Hematopoietic multipotent progenitor cell treated with erythropoietin and hydrocortisone succinate and interleukin-3 and kit ligand, for 15 days (in vitro differentiated cells): ENCODE measurements around the gene SF3B6.
A peak's percentile ranks its signal among the peaks of the same experiment; 100 is the strongest.
"Not testable (repeated sequence)": the region's sequence is repeated elsewhere in the genome, so short reads cannot be mapped to it uniquely, and the experiment has no call there.

Experiments used
- DNase-seq: peaks from one replicate; pipeline ENCODE4 v3.0.0-alpha.2; 2015; ENCODE audit warnings: low spot score

The SF3B6 gene

DNA sequence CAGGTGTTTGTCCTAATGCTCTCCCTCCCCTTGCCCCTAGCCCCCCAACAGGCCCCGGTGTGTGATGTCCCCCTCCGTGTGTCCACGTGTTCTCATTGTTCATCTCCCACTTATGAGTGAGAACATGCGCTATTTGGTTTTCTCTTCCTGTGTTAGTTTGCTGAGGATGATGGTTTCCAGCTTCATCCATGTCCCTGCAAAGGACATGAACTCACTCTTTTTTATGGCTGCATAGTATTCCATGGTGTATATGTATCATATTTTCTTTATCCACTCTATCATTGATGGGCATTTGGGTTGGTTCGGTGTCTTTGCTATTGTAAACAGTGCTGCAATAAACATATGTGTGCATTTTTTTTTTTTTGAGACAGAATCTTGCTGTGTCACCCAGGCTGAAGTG lies 17.1 kb upstream of the SF3B6 start:
- DNase-seq: not testable (repeated sequence)

DNA sequence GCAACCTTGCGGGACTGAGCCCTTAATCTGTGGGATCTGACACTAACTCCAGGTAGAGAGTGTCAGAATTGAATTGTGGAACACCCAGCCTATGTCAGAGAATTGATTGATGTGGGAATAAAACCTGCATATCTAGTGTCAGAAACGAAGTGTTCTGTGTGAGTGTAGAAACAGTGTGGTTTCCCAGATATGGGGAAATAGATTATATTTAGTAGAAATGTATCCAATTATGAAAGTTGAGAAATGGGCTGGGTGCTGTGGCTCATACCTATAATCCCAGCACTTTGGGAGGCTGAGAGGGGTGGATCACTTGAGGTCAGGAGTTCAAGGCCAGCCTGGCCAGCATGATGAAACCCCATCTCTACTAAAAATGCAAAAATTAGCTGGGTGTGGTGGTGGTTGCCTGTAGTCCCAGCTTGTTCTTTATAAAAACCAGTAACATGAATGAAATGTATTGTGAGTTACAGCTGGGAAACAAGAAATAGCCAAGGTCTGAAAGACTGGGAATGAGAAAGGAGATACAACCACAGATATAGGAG lies 12.8 kb upstream of the SF3B6 start:
- DNase-seq: no peak

DNA sequence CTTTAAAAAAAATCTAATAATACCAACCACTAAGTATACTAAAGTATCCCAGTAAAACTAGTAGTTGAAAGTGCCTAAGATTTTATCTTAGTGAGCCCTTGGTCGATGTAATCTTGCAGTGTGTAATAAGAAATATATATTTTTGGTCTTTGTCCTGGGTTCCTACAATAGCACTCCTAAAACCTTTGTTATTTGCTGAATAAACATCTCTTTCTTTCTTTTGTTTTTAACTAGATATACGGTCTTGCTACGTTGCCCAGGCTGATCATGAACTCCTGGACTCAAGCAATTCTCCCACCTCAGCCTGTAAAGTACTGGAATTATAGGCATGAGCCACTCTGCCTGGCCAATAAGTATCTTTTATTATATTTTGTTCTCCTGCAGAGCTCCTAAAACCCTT lies 10.9 kb upstream of the SF3B6 start:
- DNase-seq: no peak

DNA sequence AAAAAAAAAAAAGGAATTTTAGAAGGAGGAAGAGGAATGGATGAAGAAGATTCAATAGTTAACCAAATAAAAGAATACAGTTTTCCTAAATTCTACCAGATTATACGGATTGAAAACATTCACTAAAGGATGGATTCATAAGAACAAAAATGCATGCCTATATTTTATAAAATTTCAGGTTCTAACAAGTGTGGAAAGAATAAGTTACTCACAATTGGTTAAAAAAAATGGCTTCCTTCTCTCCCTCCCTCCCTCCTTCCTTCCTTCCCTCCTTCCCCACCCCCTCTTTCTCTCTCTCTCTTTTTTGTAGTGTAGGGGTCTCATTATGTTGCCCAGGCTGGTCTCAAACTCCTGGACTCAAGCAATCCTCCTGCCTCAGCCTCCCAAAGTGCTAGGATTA lies 10.1 kb upstream of the SF3B6 start:
- DNase-seq: no peak

DNA sequence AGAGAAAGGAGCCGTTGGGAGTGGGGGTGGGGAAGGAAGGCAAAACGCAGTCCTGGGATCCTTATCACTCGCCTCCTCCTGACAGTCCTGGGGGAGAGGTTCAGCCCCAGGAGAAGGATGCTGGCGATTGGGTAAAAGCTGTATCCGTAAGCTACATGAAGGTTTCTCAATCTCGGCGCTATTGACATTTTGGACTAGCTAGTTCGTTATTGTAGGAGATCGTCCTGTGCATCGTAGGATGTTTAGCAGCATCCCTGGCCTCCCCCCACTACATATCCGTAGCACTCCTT lies 9.0 kb upstream of the SF3B6 start:
- DNase-seq: no peak

DNA sequence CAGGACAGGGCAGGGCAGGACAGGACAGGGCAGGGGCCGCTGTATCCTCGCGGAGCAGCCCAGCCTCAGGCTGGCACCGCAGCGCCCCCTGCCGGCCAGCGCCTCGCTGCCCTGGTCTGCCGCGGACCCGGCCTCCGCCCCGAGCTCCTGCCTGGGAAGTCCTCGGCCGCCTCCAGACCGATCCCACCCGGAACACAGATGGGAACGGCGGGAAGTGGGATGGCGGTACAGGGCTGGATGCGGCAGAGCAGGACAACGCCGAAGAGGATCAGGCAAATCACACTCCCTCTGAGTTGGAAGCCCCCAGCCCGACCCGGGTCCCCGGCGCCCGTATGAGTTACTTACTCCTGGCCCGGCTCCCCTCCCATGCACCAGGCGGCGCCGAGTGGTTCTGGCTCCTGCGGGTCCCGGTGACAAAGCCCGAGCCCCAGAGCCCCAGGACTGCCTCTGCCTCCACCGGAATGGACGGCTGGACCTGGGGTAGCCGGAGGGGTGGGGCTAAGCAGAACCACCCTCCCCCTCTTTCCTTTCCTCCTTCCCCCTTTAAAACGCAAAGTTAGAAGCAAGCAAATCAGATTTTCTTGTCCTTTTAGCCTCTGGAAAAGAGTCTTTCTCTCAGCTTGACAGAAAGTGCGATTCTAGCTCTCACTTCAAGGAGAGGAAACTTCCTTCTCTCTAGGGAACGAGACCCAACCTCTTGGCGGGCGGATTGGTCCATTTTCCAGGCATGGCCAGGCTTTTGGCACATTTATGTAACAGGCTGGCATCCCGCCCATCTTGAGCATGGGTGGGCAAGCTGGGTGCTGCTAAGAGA lies 8.5 kb upstream of the SF3B6 start, which contains the start of gene TP53I3:
TSS of gene TP53I3 (minus strand) at position 449 of the 814 bp plus-strand sequence. CDS start 508 bp downstream, outside the sequence.
- DNase-seq: peak; percentile 86

DNA sequence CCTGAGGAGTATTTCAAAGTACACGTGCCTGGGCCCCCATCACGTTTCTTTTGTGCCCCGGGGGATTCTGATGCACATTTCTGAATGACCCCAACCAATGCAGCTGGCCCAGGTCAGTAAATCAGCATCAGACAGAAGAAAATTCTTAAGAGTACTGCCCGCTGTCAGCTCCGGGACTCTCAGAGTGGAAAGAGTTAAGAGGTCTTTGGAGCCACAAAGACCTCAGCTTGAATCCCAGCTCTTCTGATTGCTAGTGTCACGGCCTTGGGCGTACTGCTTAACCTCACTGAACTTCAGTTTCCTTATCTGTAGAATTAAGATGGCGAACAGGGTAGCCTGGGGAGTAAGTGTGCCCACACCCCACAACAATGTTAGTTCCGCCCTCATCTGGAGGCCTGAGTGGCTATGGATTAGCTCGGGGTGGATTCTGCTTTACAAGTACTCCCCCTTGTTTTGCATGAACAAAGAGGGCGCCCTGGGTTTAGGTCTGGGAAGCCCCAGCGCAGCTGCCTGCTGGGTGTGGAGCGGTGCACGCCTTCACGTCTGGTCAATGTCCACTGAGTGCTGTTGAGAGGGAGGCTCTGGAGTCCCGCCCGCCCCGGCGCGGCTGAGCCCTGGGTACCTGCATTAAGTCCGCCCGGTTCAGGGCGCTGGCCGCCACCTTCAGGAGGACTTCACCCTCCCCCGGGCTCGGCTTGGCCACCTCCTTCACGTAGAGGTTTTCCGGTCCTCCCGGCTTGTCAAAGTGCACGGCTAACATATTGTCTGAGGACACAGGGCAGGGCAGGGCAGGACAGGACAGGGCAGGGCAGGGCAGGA lies 7.7 kb upstream of the SF3B6 start:
- DNase-seq: peak; percentile 84

DNA sequence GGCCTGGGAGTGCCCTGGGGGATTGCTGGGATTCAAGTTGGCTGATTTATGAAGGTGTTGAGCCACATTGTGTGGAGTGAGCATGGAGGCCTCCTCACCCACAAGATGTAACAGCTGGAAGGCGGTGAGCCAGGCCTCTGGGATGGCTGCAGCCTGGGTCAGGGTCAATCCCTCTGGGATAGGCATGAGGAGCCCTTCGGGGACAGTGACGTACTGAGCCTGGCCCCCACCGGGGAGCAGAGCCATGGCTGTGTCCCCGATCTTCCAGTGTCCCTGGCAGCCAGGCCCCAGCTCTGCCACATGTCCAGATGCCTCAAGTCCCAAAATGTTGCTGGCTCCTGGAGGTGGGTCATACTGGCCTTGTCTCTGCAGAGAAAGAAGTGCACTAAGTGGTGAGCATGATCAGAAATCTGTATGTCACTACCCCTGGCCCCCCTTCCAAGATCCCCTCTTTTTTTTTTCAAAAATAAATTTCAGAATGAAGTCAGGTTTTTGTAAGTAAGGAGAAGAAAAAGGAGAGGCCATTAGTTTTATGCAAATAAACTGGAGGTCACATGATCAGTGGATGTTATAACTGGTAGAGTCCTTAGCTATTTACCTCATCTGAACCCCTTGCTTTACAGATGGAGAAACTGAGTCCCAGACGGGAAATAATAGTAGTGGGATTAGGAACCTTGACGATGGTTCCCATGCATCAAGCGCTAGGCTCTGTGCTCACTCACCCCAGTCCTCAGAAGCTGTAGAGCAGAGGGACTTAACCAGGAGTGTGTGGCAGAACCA lies 6.9 kb upstream of the SF3B6 start:
- DNase-seq: no peak

DNA sequence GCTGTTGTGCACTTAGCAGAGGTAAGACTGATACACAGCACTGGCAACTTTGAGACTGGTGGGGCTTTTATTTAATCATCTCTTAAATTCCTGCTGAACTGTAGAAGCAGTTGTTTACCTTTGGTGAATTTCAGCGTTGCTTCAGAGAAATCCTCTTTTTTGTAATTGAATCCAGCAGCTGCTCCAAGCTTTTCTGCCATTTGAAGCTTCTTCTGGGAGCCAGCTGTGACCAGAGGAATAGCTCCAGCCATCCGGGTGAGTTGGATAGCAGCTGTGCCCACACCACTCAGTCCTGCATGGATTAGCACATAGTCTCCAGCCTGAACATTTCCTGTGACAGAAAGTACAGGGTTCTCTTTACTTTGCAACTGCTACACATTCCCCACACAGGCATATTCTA lies 4.6 kb upstream of the SF3B6 start:
- DNase-seq: no peak

DNA sequence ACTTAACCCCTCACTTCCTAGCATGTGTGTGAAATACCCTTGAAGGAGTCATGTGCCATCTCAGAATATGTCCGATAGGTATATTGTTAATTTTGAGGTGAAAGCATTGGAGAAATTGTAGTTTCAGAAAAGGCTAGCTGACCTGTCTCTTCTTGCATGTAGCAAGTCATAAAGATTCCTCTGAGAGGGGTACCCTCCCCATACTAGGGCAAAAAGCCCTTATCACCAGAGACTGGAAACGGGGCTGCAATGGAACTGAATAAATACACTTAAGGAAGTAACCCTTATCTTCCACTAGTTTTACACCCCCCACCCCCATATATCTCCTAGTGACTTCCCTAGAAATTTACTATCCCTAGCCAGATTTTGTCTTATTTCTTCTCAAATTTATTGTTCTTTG lies 1.8 kb upstream of the SF3B6 start:
- DNase-seq: no peak

DNA sequence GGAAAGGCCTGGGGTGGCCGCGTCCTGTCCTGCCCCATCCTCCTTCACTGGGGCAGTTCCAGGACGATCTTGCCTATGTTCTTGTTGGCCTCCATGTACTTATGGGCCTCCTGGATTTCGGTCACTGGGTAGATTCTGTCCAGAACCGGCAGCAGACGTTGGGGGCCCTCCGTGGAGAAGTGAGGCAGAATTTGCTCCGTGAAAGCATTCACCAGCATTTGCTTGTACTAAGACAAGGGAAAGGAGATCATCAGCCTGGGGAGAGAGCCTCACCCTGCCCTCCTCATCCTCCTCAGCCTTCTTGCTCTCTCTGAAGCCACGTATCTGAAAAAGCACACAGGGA lies 1.4 kb upstream of the SF3B6 start:
- no peak for DNase-seq

DNA sequence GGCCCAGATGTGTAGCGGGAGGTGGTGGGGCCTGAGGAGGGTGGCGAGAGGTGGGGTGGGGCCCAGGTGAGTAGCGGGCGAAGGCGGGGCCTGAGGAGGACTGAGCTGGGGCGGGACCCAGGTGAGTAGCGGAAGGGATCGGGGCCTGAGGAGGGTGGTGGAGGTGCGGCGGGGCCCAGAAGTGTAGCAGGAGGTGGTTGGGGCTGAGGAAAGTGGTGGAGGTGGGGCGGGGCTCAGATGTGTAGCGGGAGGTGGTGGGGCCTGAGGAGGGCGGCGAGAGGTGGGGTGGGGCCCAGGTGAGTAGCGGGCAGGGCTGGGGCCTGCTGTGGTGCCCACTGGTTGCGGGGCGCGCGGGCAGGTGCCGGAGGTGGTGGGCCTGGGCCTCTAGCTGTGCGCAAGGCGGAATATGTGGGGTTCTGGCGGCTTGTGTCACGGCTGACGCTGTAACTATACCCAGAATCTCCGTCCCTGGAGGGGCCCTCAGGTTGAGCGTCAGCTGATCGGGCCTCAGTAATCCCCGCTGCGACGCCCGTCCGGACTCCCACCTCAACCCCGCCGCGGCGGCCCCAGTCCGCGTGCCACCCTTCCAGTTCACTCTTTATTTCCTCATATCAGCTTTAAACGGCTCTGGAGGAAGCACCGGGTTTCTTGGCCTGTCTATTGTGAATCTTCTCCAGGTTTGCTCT lies 866 bp upstream of the SF3B6 start:
- no peak for DNase-seq

DNA sequence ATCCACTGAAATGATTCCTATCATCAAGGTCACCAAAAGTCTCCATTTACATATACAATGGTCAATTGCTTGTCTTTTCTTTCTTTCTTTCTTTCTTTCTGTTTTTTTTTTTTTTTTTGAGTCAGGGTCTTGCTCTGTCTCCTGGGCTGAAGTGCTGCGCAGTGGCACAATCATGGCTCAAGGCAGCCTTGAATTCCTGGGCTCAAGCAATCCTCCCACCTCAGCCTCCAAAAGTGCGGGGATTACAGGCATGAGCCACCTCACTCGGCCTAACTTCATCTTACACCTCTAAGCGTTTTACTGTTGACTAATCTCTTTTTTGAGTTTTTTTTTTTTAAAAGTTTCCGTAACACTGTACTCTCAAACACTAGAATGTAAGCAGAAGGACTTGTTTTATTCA lies 867 bp downstream of the SF3B6 start:
- DNase-seq: no peak

DNA sequence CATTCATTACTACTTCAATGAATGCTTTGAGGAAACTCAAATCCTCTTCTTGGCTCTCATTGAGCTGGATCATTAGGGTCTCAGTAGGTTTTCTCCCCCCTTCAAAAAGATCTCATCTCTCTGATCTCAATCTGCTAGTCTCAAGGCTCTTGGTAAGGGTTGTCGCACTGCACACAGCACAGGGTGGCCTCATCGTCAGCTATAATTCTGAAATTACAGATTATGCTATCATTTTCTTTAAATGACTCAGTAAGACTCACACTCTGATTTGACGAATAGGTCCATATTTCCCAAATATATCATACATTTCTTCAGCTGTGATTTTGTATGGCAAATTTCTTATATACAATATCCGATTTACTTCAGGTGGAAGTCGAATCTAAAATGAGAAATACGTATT lies 2.3 kb downstream of the SF3B6 start:
- no peak for DNase-seq

DNA sequence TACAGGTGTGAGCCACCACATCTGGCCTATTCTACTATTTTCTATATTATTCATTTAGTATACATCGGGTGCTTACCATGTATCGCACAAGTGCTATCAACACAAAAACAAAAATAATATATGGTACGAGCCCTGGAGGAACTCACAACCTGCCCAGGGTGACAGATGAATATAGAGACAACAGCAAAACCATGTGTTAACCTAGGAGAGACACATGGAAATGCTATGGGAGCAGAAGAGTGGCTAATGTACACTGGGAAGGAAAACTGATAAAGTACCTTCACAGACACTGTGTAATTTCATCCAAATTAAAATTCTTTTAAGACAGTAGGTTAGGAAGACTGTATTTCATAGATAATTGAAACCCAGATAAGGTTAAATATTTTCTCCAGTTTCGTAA lies 3.9 kb downstream of the SF3B6 start:
- no peak for DNase-seq

DNA sequence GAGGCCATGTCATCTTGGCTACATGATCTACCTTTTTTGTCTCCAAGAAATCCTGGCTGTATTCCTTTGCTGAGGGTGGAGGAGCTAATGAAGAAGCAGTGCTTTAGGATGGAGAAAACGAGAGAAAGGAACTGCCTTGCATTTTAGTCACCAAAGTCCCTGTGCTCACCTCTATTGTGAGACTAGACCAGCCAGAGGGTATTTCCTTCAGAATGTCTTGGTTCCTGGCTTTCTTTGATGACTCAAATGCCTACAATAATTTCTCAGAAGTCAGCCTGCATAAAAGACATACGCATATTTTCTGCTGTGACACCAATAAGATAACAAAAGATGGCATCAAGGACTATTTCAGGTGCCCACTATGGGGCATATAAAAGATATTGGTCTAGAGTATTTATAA lies 10.8 kb downstream of the SF3B6 start:
- DNase-seq: no peak

DNA sequence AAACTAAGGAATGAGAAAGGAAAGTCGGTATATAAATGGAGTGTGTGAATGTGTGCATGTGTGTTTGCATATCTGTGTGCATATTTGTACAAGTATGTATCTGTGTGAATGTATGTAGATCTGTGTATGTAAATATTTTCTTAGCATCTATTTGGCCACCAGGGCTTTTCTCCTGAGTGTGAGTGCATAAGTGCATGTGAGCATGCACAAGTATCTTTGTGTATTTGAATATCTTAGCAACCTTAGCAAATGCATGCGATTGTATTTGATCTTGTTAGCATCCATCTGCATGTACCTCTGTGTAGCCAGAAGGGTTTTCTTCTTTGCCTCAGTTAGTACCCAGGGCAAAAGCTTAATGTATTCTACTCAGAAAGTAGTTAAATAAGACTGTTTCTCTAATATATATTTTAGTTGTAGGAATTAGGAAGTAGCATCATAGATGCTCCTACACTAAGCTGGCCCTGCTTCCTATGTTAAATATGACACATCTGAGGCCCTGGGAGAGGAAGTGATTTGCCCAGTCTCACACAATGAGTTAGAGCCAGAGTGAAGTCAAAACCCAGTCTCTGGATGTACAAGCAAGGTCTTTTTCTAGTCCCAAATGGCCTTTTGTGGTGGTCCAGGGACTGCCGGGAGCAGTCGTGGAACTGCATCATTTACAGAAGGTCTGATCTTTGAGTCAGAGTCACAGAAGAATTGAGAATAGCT lies 17.4 kb downstream of the SF3B6 start:
- no peak for DNase-seq

DNA sequence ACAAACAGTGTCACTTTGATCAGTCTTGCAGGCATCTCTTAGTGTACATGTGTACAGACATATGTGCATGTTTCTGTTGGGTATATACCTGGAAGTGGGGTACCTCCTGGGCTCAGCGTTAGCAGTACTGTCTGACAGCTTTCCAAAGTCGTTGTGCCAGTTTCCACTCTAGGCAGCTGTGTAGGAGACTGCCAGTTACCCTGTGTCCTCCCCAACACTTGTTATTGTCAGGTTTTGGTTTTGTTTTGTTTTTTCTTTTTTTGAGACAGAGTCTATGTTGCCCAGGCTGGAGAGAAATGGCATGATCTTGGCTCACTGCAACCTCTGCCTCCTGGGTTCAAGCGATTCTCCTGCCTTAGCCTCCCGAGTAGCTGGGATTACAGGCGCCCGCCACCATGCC lies 20.4 kb downstream of the SF3B6 start:
- DNase-seq: no peak

DNA sequence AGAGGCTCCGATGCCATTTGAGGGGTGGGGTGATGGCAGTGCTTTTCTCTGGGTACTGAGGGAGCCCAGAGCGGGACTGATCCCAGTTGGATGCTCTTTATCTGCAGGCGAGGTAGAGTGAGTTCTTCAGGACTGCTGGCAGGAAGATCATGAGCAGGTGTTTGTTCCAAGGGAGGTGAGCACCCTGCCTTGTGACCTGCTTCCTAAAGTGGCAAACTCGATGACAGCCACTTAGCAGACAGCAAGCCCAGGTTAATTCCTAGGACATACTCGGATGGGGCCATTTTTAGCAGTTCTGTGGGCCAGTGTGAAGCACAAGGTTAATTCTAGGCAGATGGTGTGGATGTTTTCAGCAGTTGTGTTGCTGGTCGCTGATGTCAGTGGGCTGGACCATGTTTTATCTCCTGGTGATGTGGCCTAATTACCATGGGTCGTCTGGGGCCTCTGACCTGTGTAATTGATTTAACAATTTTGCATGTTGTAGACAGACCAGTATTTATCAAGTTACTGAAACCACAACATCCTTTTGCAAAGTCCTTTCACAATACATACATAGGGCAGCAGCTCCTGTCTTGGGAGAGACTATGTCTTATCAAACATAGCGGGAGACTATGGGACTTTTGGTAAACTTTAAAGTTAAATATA lies 21.6 kb downstream of the SF3B6 start:
- DNase-seq: no peak

DNA sequence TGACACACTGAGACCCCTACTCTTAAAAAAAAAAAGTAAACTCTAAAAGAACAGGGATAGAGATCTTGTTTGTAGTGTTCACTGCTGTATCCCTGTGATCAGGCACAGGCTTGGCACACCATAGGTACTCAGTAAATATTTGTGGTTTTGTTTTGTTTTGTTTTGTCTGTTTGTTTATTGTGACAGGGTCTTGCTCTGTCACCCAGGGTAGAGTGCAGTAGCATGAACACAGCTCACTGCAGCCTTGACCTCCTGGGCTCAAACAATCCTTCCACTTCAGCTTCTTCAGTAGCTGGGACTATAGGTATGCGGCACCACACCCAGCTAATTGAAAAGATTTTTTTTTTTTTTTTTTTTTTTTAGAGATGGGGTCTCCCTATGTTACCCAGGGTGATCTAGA lies 23.2 kb downstream of the SF3B6 start:
- no peak for DNase-seq

DNA sequence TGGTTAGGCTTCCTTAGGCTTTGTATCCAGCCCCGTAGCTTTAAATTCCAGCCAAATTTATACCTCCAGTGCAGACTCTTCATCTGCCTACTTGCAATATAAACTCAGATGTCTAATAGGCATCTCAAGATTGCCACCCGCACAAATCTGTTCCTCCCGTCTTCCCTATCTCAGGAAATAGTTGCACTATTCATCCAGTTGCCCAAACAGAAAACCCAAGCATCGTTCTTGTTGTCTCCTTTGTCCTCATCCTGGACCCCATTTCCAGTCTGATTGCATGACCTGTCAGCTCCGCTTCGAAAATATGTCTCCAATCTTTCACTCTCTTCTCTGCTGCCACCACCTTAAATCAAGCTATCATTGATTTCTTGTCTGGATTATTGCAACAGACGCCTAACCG lies 24.3 kb downstream of the SF3B6 start:
- no peak for DNase-seq
